ENCODE data around the gene B3GNT9. TPM values are rescaled to one million over a fixed set of nuclear protein-coding genes. Genes with fewer than 3 reads are reported as not detected.

B3GNT9 gene
- total RNA-seq = 10 to 100 TPM in 3 of 4 donors, 1 to 10 TPM in 1; 6.8 to 19.2 (median 14.9) TPM

- ATAC-seq (ENCODE audit: low FRiP score) (peak; percentile 73), DNase-seq (ENCODE audit: low spot score) (no peak)
- TF ChIP-seq, protein P1, sequence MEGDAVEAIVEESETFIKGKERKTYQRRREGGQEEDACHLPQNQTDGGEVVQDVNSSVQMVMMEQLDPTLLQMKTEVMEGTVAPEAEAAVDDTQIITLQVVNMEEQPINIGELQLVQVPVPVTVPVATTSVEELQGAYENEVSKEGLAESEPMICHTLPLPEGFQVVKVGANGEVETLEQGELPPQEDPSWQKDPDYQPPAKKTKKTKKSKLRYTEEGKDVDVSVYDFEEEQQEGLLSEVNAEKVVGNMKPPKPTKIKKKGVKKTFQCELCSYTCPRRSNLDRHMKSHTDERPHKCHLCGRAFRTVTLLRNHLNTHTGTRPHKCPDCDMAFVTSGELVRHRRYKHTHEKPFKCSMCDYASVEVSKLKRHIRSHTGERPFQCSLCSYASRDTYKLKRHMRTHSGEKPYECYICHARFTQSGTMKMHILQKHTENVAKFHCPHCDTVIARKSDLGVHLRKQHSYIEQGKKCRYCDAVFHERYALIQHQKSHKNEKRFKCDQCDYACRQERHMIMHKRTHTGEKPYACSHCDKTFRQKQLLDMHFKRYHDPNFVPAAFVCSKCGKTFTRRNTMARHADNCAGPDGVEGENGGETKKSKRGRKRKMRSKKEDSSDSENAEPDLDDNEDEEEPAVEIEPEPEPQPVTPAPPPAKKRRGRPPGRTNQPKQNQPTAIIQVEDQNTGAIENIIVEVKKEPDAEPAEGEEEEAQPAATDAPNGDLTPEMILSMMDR (IDR thresholded peaks at IDR 0.05) = no peak
Measured at GRCh38 chr16:67150833-67151396, at the start of gene B3GNT9. TSS of gene B3GNT9 (minus strand) at chr16:67150998. CDS start at chr16:67150485, 513 bp downstream.

GRCh38 chr16:67200491-67200890 is 49.7 kb upstream of the B3GNT9 start:
- TF ChIP-seq, protein P1 (IDR thresholded peaks at IDR 0.05) = no peak
- no peak for ATAC-seq (ENCODE audit: low FRiP score)

GRCh38 chr16:67199808-67200198 is 49.0 kb upstream of the B3GNT9 start:
- no peak for ATAC-seq (ENCODE audit: low FRiP score)
- TF ChIP-seq, protein P1 (IDR thresholded peaks at IDR 0.05) = no peak
- DNase-seq (ENCODE audit: low spot score) = no peak

More at GRCh38 chr16:67200491-67200890, 49.7 kb upstream of the B3GNT9 start:
- DNase-seq (ENCODE audit: low spot score) = no peak

GRCh38 chr16:67199011-67199807 is 48.4 kb upstream of the B3GNT9 start, which contains the start of gene ELMO3:
TSS of gene ELMO3 (plus strand) at chr16:67199131. CDS start at chr16:67199327, 196 bp downstream.
- TF ChIP-seq, protein P1 (IDR thresholded peaks at IDR 0.05) = no peak
- DNase-seq (ENCODE audit: low spot score) (no peak), ATAC-seq (ENCODE audit: low FRiP score) (peak; percentile 42)

GRCh38 chr16:67198238-67198734 is 47.5 kb upstream of the B3GNT9 start:
- ATAC-seq (ENCODE audit: low FRiP score) (no peak), DNase-seq (ENCODE audit: low spot score) (no peak)
- TF ChIP-seq, protein P1 (IDR thresholded peaks at IDR 0.05) = no peak

DNA sequence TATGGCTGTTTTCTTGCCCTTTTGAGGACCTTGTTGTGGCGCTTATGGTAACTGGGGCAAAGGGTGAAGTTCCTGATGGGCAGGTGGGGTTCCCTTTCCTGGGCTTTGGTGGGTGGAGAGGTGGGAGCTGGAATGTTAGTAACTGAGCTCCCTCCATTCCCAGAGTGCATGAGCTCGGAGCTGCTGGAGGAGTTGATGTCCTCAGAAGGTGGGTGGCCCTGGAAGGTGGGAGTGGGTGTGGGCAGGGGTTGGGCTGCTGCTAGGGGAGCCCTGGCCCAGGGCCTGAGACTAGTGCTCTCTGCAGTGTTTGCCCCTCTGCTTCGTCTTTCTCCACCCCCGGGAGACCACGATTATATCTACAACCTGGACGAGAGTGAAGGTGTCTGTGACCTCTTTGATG is 46.9 kb upstream of the B3GNT9 start:
- TF ChIP-seq, protein P1 (IDR thresholded peaks at IDR 0.05) = no peak
- no peak for ATAC-seq (ENCODE audit: low FRiP score)
- DNase-seq (ENCODE audit: low spot score) = no peak

All from omental fat pad (tissue), 4 donors.